GM21723 (cell line): ENCODE measurements around the gene BUD13.
A peak's percentile ranks its signal among the peaks of the same experiment; 100 is the strongest.
"Not testable (repeated sequence)": the region's sequence is repeated elsewhere in the genome, so short reads cannot be mapped to it uniquely, and the experiment has no call there.

Experiments
- ATAC-seq: cut with Tn5 transposase; IDR thresholded peaks from one replicate; pipeline ENCODE4 v1.9.1; 2021; ENCODE audit warnings: mild to moderate bottlenecking, moderate library complexity; ENCODE audit not compliant: unreplicated experiment

The BUD13 gene, protein sequence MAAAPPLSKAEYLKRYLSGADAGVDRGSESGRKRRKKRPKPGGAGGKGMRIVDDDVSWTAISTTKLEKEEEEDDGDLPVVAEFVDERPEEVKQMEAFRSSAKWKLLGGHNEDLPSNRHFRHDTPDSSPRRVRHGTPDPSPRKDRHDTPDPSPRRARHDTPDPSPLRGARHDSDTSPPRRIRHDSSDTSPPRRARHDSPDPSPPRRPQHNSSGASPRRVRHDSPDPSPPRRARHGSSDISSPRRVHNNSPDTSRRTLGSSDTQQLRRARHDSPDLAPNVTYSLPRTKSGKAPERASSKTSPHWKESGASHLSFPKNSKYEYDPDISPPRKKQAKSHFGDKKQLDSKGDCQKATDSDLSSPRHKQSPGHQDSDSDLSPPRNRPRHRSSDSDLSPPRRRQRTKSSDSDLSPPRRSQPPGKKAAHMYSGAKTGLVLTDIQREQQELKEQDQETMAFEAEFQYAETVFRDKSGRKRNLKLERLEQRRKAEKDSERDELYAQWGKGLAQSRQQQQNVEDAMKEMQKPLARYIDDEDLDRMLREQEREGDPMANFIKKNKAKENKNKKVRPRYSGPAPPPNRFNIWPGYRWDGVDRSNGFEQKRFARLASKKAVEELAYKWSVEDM

DNA sequence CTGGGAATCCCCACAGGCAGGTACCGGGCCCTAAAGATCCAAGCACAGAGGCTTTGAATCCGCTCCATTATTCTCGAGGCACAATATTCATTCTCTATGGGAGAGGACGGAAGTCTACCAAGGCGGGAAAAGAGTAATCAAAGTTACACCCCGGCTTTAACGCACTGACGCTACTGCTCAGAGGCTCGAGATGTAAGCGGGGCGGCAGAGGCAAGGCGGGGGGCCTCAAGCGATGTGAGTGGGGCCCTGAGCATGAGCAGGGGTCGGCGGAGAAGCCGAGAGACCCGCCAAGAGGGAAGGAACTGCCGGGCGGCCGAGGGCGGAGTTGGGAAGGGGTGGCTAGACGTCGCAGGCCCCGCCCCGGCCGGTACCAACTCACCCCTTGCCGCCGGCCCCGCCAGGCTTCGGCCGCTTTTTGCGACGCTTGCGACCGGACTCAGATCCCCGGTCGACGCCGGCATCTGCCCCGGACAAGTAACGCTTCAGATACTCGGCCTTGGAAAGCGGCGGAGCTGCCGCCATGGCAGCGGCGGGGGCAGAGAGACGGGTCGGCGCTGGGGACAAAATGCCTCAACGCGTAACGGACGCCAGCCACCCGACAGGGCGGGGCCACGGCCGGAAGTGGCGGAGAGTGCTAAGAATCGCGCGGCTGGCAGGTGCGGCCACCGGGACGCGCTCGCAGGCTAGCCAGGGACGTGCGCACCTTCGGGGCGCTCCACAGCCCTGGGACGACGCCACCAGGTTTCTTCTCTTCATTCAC is at the start of gene BUD13:
Gene BUD13 (minus strand): TSS at position 545 of the 760 bp plus-strand sequence. CDS start 23 bp downstream, at position 522.
- ATAC-seq: peak; percentile 89

DNA sequence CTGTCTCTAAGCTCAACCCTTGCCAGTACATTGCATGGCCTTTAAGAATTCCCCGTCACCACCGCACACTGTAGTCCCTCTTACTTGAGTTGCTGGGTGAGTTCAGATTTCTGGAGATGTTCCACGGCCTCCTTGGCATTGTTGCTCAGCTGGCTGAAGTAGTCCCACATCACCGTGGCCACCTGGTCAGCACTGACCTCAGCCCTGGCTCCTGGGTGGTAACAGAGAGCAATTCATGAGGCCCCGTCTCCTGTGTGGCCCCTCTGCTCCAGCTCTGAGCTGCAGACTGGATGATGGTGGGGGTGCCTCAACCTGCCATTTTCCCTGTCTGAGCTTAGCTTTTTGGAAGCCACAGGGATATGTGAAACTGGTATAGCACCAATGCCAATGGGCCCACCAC is 49.8 kb upstream of the BUD13 start:
- ATAC-seq: no peak

DNA sequence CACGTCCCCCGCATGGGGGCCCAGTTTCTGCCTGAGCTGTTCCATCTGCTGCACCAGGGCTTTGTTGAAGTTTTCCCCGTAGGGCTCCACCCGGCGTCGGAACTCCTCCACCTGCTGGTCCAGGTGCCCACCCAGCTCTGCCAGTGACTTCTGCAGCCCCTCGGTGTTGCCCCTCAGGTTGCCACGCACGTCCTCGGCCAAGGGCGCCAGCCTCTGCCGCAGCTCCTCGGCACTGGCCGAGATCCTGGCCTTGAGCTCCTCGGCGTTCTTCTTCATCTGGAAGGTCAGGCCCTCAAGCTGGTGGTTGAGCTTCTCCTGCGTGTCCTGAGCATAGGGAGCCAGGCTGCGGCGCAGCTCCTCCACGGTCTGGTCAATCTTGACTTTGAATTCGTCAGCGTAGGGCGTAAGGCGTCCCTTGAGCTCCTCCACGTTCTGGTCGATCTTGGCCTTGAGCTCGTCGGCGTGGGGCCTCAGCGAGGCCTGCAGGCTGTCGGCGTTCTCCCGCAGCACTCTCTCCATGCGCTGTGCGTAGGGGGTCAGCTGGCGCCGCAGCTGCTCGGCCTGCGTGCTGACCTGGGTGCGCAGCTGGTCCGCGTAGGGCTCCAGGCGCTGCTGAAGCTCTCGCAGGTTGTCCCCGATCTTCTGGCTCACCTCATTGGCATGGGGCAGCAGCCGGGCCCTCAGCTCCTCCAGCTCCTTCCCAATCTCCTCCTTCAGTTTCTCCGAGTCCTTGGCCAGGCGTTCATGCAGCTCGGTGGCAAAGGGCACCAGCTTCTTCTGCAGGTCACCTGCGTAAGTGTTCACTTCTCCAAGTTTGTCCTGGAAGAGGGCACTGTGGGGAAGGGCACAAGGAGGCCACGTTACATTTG is 48.5 kb upstream of the BUD13 start:
- no peak for ATAC-seq

DNA sequence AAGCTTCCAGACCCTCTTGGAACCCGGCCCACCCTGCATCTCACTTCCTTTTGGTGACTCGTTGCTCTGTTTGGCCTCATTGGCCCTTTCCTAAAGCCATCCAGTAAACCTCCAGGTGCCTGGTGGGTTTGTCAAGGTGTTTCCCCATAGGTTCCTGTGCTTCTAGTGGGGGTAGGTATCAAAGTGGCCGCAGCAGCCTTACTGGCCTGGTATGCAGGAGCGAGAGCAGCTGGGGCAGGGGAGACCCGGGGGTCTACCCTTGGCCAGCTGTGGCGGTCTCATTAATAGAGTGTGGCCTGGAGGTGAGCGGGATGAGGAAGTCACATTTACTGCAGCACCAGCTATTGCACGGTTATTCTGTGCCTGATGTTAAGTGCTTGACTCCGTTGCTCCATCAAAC is 46.3 kb upstream of the BUD13 start:
- ATAC-seq: no peak

DNA sequence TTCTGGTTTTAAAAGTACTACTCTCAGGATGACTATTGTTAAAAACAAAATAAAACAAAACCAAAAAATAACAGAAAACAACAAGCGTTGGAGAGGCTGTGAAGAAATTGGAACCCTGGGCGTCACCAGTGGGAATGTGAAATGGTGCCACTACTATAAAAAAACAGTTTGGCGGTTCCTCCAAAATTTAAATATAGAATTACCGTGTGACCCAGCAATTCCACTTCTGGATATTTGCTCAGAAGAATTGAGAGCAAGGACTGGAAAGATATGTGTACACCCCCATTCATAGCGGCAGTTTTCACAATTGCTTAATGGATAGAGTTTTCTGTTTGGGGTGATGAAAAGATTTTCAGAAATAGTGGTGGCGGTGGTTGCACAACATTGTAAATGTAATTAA is 41.7 kb upstream of the BUD13 start:
- ATAC-seq: no peak

DNA sequence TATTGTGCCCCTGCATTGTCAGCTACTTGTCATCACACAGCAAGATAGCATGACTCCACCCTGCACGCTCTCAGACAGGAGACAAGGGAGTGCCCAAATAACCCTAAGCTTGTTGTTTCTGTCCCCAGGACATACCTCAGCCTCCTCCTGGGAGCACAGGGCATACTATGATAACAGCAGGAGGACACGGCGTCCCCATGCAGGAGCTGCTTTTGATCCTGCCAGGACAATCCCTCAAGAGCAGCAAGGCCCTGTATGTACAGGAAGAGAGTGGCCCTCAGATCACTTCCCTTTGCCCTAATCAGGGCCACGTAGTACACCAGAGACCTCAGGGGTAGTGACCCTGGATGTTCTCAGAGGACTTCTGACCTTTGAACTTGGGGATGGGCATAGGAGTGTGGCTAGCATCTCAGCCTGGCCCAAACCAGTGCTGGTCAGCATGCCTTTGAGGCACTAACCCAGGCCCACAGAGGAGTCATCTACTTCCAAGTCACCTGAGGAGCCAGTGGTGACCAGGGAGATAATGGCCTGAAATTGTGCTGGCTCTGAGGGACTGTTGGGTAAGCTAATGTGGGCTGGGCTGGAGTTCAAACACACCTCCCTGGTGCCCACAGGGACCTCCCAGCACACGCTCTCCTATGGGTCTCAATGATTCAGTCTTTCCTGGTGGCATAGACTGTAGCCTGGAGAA is 41.1 kb upstream of the BUD13 start:
- ATAC-seq: no peak

DNA sequence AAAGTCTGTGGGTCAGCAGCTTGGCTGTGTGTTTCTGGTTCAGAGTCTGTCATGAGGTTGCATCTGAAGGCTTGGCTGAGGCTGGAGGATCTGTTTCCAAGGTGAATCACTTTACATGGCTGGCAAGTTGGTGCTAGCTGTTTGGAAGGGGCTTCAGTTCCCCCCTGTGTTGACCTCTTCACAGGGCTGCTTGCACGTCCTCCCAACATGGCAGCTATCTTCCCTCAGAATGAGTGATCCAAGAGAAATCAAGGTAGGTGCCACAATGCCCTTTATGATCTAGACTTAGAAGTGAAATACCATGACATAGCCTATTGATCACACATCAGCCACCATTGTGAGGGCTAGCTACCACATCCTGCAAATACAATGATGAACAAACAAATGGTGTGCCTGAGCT is 40.4 kb upstream of the BUD13 start:
- ATAC-seq: no peak

DNA sequence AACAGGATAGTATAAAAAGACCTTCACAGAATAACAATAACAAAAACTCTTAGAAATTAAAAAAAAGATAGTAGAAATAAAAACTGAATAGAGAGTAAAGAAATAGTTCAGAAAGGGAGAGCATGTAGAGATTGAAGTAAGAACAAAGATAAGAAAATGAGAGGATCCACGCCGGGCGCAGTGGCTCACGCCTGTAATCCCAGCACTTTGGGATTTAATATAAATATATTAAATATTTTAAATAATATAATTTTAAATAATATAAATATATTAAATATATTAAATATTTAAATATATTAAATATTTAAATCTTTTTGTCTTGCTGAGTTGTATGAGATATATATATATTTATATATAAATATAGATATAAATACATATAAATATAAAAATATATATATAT is 39.3 kb upstream of the BUD13 start:
- no peak for ATAC-seq

DNA sequence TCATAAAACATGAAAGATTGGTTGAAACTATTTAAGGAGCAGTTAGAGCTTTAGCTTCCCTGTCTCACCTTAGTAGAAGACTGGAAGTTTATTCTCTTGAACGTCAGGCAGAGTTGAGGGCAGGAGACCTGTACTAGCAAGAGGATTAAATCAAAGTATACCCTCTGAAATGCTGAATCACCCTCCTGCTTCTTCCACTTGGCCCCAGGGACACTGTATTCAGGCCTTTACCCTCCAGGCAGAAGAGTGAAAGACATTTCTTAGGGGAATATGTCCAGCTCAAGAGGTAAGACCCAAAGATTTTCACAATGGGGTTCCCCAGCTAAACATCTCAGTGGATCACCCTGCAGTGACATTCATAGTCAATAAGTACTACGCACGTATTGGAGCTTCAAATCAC is 38.4 kb upstream of the BUD13 start:
- ATAC-seq: no peak

DNA sequence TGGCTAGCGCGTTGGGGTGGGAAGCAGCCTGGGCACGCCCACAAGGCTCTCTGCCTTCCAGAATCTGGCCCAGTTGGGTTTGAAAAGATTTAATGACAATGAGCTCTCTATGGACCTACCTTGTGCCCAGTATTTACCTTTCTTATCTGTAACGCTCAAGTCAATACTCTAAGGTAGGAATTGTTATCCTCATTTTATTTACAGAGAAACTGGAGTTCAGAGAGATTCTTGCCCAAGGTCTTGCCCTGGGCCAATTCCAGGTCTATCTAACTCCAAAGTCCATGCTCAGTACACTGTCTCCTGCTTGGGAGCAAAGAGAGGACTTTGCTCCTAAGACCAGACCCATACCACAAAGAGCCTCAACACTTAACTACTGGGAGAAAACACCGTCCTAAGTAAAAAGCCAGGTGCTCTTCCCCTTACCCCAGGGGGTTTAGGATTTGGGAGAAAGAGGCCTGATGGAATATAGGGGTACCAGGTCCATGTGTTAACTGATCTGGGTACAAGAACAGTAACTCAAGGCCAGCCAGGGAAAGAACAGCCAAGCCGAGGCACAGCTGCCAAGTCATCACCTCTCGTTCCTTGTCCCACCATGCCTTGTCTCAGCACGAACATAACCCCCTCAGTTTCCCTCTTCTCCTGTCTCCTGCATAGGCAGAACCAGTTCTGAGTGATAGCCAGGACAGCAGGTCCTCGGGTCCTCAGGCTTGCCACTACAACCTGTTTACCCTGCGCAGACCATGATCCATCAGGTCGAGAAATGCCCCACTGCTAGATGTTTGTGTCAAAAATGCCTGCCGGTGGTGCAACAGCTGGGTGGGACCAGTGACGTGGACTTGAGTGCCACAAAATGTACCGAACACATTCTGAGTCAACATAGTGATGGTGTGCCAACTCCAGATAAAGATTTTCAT is 35.7 kb upstream of the BUD13 start:
- ATAC-seq: no peak

DNA sequence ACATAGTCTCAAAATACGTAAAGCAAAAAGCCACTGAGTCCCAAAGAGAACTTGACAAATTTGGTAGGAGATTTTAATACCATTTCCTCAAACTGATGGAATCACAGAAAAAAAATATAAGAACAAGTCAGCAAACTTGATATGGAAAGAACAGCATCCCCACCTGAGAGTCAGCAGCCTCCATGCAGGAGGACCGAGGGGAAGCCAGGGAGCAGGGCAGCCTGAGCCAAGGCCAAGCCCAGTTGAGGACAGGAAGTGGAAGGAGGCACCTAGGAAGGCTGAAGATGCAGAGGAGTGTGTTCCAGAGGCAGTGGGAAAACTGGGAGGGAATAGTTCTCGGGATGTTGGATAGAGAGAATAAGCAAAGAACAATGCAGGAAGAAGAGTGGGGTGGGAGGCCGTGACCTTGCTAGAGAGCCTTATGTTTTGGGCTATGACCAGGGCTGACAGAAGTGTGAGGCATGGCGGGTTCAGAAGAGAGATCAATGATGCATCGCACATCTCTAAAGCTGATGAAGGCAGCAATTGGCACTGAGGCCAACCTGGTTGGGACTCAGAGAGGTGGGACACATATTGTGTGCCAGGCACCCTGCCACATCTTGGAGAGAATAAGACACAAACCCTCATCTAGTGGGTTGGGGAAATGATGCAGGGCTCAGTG is 34.9 kb upstream of the BUD13 start:
- no peak for ATAC-seq

DNA sequence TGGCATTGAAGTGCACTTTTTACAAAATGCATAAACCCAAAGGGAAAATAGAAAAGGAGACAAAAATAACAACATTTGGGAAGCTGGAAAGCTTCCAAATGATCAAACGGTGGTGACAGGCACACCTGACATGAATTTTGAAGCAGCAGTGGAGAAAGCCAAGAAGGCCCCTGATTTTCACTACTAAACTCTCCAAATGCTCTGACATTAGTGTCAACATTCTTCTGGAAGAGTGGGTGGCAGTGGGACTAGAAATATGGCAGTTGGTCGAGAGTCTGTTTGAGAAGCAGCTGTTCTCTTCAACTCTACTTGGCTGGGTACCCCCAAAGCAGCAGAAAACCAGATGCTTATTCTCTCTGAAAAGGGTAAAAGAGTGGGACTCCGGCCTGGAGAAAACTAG is 31.2 kb upstream of the BUD13 start:
- ATAC-seq: no peak

DNA sequence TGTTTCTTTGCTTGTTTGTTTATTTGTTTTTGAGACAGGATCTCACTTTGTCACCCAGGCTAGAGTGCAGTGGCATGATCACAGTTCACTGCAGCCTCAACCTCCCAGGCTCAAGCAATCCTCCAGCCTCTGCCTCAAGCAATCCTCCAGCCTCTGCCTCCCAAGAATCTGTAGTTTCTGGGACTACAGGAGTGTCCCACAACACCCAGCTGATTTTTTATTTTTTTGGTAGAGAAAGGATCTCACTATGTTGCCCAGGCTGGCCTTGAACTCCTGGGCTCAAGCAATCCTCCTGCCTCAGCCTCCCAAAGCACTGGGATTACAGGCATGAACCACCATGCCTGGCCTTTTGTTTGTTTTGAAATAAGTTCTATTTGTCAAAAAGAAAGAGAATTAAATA is 28.9 kb upstream of the BUD13 start:
- ATAC-seq: not testable (repeated sequence)

DNA sequence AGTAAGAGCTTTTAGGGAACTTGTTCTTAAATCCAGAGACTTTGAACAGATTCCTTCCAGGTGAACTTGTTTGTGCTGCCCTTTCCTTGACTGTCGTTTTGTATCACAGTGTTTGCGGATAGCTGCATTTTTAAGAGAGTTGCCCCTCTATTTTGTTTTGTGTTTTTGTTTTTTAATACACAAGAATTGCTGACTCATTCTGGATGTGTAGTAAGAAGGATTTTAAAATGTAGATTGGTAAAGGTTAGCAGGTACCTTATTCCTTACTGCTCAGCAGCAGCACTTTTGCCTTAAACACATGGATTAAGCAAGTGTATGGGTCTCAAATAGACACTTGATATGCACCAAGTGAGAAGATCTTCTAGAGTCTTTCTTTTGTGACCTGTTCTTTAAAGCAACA is 27.8 kb upstream of the BUD13 start:
- no peak for ATAC-seq

DNA sequence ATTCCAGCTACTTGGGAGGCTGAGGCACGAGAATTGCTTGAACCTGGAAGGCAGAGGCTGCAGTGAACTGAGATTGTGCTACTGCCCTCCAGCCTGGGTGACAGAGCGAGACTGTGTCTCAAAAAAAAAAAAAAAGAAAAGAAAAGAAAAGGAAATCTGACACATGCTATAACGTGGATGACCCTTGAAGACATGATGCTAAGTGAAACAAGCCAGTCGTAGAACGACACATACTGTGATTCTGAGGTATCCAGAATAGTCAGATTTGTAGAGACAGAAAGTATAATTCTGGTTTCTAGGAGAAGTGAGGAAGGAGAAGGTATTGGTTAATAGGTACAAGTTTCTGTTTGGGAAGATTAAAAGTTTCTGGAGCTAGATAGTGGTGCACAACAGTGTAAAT is 25.6 kb upstream of the BUD13 start:
- no peak for ATAC-seq

DNA sequence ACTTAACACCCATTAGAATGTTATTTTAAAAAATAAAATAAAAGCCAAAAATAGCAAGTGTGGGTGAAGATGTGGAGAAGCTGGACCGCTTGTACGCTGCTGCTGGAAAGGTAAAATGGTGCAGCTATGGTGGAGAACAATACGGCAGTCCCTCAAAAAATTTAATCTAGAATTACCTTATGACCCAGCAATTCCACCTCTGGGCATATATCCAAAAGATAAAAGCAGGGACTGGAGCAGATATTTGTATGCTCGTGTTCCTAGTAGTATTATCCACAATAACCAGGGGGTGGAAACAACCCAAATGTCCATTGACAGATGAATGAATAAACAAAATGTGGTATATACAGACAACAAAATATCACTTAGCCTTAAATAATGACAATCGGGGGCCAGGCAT is 25.0 kb upstream of the BUD13 start:
- no peak for ATAC-seq

DNA sequence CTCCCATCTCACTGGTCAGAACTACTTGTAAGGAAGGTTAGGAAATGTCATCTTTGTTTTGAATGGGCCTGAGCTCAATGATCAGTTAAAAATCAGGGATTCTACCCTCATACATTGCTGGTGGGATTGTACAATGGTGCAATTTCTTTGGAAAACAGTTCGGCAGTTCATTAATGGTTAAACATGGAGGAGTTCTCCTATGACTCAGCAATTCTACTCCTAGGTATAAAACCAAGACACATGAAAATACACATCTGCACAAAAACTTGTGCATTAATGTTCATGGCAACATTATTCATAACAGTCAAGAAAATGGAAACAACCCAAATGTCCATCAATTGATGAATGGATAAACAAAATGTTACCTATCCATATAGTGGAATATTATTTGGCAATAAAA is 23.8 kb upstream of the BUD13 start:
- ATAC-seq: no peak

DNA sequence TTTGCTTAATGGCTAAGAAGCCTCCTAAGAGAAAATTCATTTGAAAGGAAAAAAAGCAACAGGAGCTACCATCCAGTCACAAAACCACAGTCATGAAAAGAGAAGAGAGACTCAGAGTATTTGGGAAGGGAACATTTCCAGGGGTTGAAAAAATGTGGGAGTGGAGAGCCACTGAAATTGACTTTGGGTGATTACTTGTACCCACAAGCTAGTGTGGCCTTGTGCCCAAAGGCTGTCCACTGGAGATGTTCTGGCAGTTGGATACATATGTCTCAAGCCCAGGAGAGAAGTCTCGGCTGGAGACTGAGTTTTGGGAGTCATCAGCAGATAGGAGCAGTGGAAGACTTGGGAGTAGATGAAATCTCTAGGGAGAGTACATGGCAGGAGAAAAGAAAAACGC is 22.1 kb upstream of the BUD13 start:
- no peak for ATAC-seq

DNA sequence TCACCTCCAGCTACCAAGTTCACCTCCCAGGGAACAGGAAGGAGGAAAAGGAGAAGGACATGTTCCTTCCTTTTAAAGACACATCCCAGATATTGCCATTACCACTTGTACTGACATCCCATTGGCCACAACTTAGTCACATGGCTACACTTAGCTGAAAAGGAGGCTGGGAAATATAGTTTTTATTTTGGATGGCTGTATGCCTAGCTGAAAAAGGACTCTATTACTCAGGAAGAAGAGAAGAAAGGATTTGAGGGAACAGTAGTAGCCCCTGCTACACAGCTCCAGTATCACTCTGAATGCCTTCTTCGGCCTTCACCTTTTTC is 20.9 kb upstream of the BUD13 start:
- ATAC-seq: no peak
